Measurements from ENCODE around the gene SLC1A5. TPM values are rescaled to one million over a fixed set of nuclear protein-coding genes. Genes with fewer than 3 reads are reported as not detected.

Gene SLC1A5
- total RNA-seq, 1 experiment from 2014 or later: 512 TPM

DNA sequence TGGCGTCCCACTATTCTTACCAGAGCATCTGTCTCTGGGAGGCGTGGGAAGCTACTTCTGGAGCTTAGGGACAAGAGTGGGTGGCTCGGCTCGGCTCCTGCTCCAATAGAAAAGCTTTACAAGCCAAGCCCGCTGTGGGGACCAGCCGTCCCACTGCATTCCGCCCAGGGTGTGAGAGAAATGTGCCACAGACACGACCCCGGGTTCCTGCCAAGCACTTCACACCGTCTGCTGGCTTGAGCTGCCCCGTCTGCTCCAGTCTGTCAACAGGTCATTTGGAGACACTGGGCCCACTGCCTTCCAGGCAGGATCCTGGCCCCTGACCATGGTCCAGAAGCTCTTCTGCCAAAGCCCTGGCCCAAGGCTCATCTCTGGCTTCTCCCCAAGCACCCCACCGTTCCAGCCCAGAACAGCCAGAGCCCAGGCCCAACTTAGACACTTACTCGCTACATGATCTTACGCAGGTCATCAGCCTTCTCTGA, 49.1 kb downstream of the SLC1A5 start:
- Mint-ChIP-seq H3K4me1 (ENCODE audit: low read depth, unreplicated experiment) (peaks cover 16% of the 10 kb centered on the region), H3K4me3 (ENCODE audit: unreplicated experiment) (no peak overlapping the region), H3K9me3 (ENCODE audit: unreplicated experiment) (no peaks in the 10 kb centered on the region), H3K36me3 (ENCODE audit: insufficient read depth, unreplicated experiment) (peaks cover 80% of the 10 kb centered on the region), H3K27me3 (ENCODE audit: insufficient read depth, unreplicated experiment) (no peaks in the 10 kb centered on the region), H3K27ac (ENCODE audit: unreplicated experiment) (no peak overlapping the region)
- intact Hi-C loops (cut with micrococcal nuclease; ENCODE audit: unreplicated experiment): no loop called here
- Histone ChIP-seq H3K4me1 (no peaks in the 10 kb centered on the region), H3K36me3 (ENCODE audit: control insufficient read depth, insufficient read depth, low read length) (peaks cover 7% of the 10 kb centered on the region), H3K4me3 (ENCODE audit: low read depth, low read length) (no peak overlapping the region), H3K9me3 (no peaks in the 10 kb centered on the region), H3K27me3 (replicated peaks; ENCODE audit: control insufficient read depth, insufficient read depth, low read length) (no peaks in the 10 kb centered on the region)
- ChIA-PET POLR2A (no interaction called here), CTCF (interaction anchor here (0.5 to 1.0 kb wide), 4 partner anchors 10 to 684 kb away, joined by 3 to 4 read pairs (median 3); no protein-coding TSS in a partner anchor)
- DNase-seq: no peak
- no TSS peak for BruUV-seq (replicated peaks)
- TF ChIP-seq, protein P1, sequence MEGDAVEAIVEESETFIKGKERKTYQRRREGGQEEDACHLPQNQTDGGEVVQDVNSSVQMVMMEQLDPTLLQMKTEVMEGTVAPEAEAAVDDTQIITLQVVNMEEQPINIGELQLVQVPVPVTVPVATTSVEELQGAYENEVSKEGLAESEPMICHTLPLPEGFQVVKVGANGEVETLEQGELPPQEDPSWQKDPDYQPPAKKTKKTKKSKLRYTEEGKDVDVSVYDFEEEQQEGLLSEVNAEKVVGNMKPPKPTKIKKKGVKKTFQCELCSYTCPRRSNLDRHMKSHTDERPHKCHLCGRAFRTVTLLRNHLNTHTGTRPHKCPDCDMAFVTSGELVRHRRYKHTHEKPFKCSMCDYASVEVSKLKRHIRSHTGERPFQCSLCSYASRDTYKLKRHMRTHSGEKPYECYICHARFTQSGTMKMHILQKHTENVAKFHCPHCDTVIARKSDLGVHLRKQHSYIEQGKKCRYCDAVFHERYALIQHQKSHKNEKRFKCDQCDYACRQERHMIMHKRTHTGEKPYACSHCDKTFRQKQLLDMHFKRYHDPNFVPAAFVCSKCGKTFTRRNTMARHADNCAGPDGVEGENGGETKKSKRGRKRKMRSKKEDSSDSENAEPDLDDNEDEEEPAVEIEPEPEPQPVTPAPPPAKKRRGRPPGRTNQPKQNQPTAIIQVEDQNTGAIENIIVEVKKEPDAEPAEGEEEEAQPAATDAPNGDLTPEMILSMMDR (IDR thresholded peaks at IDR 0.05; ENCODE audit: insufficient read depth in 1 of 2, low read depth in 1 of 2, low read length in 1 of 2, severe bottlenecking in 1 of 2, unreplicated experiment in 1 of 2): no peak

DNA sequence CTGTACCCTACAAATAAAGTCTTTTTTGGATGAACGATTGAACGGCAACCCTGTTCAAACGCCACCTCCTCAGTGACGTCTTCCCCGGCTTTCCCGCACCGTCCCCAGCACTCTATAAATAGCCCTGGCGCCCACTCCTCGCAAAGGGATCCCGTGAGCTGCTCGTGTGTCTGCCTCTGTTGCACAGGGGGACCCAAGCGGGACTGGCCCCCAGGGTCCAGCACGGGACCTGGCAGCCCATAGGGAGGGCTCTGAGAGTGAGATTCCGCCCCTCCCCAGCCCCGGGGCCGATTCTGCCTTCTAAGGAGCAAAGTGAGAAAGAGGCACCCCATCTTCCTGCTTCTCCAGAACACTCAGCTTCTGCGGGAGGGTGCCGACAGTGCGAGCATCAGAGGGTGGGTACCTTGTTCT, 50.6 kb downstream of the SLC1A5 start:
- no peaks in the 10 kb centered on the region for H3K27me3 Mint-ChIP-seq (ENCODE audit: insufficient read depth, unreplicated experiment)
- peak overlapping the region; percentile 8 for H3K27ac Mint-ChIP-seq (ENCODE audit: unreplicated experiment)
- ChIA-PET POLR2A (no interaction called here), CTCF (interaction anchor here (0.6 to 0.9 kb wide), 2 partner anchors 23 to 103 kb away, joined by 3 to 7 read pairs; no protein-coding TSS in a partner anchor)
- H3K4me1 Mint-ChIP-seq (ENCODE audit: low read depth, unreplicated experiment): peaks cover 10% of the 10 kb centered on the region
- no peaks in the 10 kb centered on the region for H3K27me3 ChIP-seq (replicated peaks; ENCODE audit: control insufficient read depth, insufficient read depth, low read length)
- no peak overlapping the region for H3K4me3 Mint-ChIP-seq (ENCODE audit: unreplicated experiment)
- TF ChIP-seq, protein P1 (IDR thresholded peaks at IDR 0.05; ENCODE audit: insufficient read depth in 1 of 2, low read depth in 1 of 2, low read length in 1 of 2, severe bottlenecking in 1 of 2, unreplicated experiment in 1 of 2): no peak
- peaks cover 12% of the 10 kb centered on the region for H3K36me3 ChIP-seq (ENCODE audit: control insufficient read depth, insufficient read depth, low read length)
- H3K4me3 ChIP-seq (ENCODE audit: low read depth, low read length): no peak overlapping the region
- H3K4me1 ChIP-seq: no peaks in the 10 kb centered on the region
- DNase-seq: no peak
- no TSS peak for BruUV-seq (replicated peaks)
- peaks cover 86% of the 10 kb centered on the region for H3K36me3 Mint-ChIP-seq (ENCODE audit: insufficient read depth, unreplicated experiment)
- H3K9me3 Mint-ChIP-seq (ENCODE audit: unreplicated experiment): no peaks in the 10 kb centered on the region
- H3K9me3 ChIP-seq: no peaks in the 10 kb centered on the region
- intact Hi-C loops (cut with micrococcal nuclease; ENCODE audit: unreplicated experiment): no loop called here

DNA sequence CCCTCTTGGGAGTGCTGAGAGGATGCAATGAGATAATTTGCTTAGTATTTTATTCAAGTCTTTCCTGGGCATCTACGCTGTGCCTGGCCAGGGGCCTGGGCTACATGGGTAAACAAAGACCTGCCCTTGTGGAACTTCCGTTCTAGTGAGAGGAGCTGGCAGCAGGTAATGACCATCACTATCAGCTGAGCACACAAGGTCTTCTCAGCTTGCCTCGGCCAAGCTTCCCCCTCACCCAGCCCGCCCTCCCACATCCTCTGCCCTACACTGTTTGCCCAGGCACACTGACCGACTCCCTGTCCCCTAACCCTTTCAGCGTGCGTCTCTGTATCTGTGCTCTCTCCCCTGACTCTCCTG, 51.1 kb downstream of the SLC1A5 start:
- peak overlapping the region; percentile 8 for H3K27ac Mint-ChIP-seq (ENCODE audit: unreplicated experiment)
- no TSS peak for BruUV-seq (replicated peaks)
- H3K4me1 Mint-ChIP-seq (ENCODE audit: low read depth, unreplicated experiment): peaks cover 10% of the 10 kb centered on the region
- Histone ChIP-seq H3K4me3 (ENCODE audit: low read depth, low read length) (no peak overlapping the region), H3K4me1 (no peaks in the 10 kb centered on the region), H3K36me3 (ENCODE audit: control insufficient read depth, insufficient read depth, low read length) (peaks cover 12% of the 10 kb centered on the region), H3K9me3 (no peaks in the 10 kb centered on the region), H3K27me3 (replicated peaks; ENCODE audit: control insufficient read depth, insufficient read depth, low read length) (no peaks in the 10 kb centered on the region)
- H3K36me3 Mint-ChIP-seq (ENCODE audit: insufficient read depth, unreplicated experiment): peaks cover 85% of the 10 kb centered on the region
- ChIA-PET POLR2A (no interaction called here), CTCF (interaction anchor here (0.6 to 0.9 kb wide), 2 partner anchors 23 to 103 kb away, joined by 3 to 7 read pairs; no protein-coding TSS in a partner anchor)
- DNase-seq: no peak
- no peaks in the 10 kb centered on the region for H3K27me3 Mint-ChIP-seq (ENCODE audit: insufficient read depth, unreplicated experiment)
- H3K9me3 Mint-ChIP-seq (ENCODE audit: unreplicated experiment): no peaks in the 10 kb centered on the region
- intact Hi-C loops (cut with micrococcal nuclease; ENCODE audit: unreplicated experiment): no loop called here
- H3K4me3 Mint-ChIP-seq (ENCODE audit: unreplicated experiment): no peak overlapping the region
- TF ChIP-seq, protein P1 (IDR thresholded peaks at IDR 0.05; ENCODE audit: insufficient read depth in 1 of 2, low read depth in 1 of 2, low read length in 1 of 2, severe bottlenecking in 1 of 2, unreplicated experiment in 1 of 2): no peak

Data from Caco-2 (cell line).